ENCODE results near the gene GLI3.

GLI3 gene

GRCh38 chr7:42070068-42070467 is 166.9 kb downstream of the GLI3 start:
- no peak for TF ChIP-seq POLR2AphosphoS5 (IDR thresholded peaks at IDR 0.05; ENCODE audit: low read depth, low read length)
- TF ChIP-seq REST (IDR thresholded peaks at IDR 0.05; ENCODE audit: insufficient read depth in 1 of 2, low read depth in 2 of 2, low read length in 2 of 2): no peak
- no peak for TF ChIP-seq TAF1 (IDR thresholded peaks at IDR 0.05; ENCODE audit: borderline replicate concordance, insufficient read depth, low read length)
- no peak for TF ChIP-seq FOXP2 (optimal IDR thresholded peaks at IDR 0.05; ENCODE audit: borderline replicate concordance, extremely low read depth, extremely low read length, insufficient read depth)
- no peak for TF ChIP-seq SIN3A (IDR thresholded peaks at IDR 0.05; ENCODE audit: borderline replicate concordance, insufficient read depth, low read length)

GRCh38 chr7:42069590-42069989 is 167.4 kb downstream of the GLI3 start:
- no peak for TF ChIP-seq FOXP2 (optimal IDR thresholded peaks at IDR 0.05; ENCODE audit: borderline replicate concordance, extremely low read depth, extremely low read length, insufficient read depth)
- no peak for TF ChIP-seq REST (IDR thresholded peaks at IDR 0.05; ENCODE audit: insufficient read depth in 1 of 2, low read depth in 2 of 2, low read length in 2 of 2)
- no peak for TF ChIP-seq TAF1 (IDR thresholded peaks at IDR 0.05; ENCODE audit: borderline replicate concordance, insufficient read depth, low read length)
- no peak for TF ChIP-seq POLR2AphosphoS5 (IDR thresholded peaks at IDR 0.05; ENCODE audit: low read depth, low read length)
- no peak for TF ChIP-seq SIN3A (IDR thresholded peaks at IDR 0.05; ENCODE audit: borderline replicate concordance, insufficient read depth, low read length)

GRCh38 chr7:42068554-42069280 is 168.3 kb downstream of the GLI3 start:
- TF ChIP-seq POLR2AphosphoS5 (IDR thresholded peaks at IDR 0.05; ENCODE audit: low read depth, low read length) (no peak), TAF1 (IDR thresholded peaks at IDR 0.05; ENCODE audit: borderline replicate concordance, insufficient read depth, low read length) (no peak), REST (IDR thresholded peaks at IDR 0.05; ENCODE audit: insufficient read depth in 1 of 2, low read depth in 2 of 2, low read length in 2 of 2) (no peak), FOXP2 (optimal IDR thresholded peaks at IDR 0.05; ENCODE audit: borderline replicate concordance, extremely low read depth, extremely low read length, insufficient read depth) (no peak), SIN3A (IDR thresholded peaks at IDR 0.05; ENCODE audit: borderline replicate concordance, insufficient read depth, low read length) (no peak)

GRCh38 chr7:42065942-42066341 is 171.1 kb downstream of the GLI3 start:
- no peak for TF ChIP-seq POLR2AphosphoS5 (IDR thresholded peaks at IDR 0.05; ENCODE audit: low read depth, low read length)
- TF ChIP-seq TAF1 (IDR thresholded peaks at IDR 0.05; ENCODE audit: borderline replicate concordance, insufficient read depth, low read length): no peak
- no peak for TF ChIP-seq SIN3A (IDR thresholded peaks at IDR 0.05; ENCODE audit: borderline replicate concordance, insufficient read depth, low read length)
- no peak for TF ChIP-seq REST (IDR thresholded peaks at IDR 0.05; ENCODE audit: insufficient read depth in 1 of 2, low read depth in 2 of 2, low read length in 2 of 2)
- no peak for TF ChIP-seq FOXP2 (optimal IDR thresholded peaks at IDR 0.05; ENCODE audit: borderline replicate concordance, extremely low read depth, extremely low read length, insufficient read depth)
